Measurements from ENCODE around the gene SHROOM2. TPM values are rescaled to one million over a fixed set of nuclear protein-coding genes. Genes with fewer than 3 reads are reported as not detected.

The SHROOM2 gene
- total and polyA plus RNA-seq, 2 donors (not counting 1 experiment from before 2014, with no cell fraction given): under 0.01 to 6.3 TPM

DNA sequence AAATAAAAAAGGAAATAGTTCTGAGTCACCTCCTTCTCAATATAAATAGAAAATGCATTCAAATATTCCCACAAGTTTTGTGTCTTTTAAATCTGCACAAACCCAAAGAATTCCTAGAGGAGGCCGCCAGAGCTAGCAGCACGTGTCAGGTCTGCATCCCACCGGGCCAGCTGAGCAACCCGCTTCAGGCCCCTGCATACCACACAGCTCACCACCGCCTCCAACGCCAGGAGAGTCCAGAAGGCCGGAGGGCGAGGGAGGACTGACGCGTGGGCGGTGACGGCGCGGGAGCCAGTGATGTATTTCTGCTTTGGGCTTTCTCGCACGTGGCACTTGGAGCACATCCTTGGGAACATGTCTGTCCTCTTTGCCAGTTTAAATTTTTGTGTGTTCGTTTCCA, 119.1 kb downstream of the SHROOM2 start:
- DNase-seq (ENCODE audit: low read depth in 2 of 2): peak; percentile 60 to 92
- H3K9me3 ChIP-seq (ENCODE audit: control insufficient read depth, insufficient read depth, low read depth, low read length): no peaks in the 10 kb centered on the region
- H3K27ac ChIP-seq (ENCODE audit: insufficient read depth, low read length): peak overlapping the region; percentile 76
- no peaks in the 10 kb centered on the region for H3K79me2 ChIP-seq (ENCODE audit: control insufficient read depth, insufficient read depth, low read length)
- H3K4me2 ChIP-seq (ENCODE audit: extremely low read depth, insufficient read depth, low read length): no peak overlapping the region
- H2AFZ ChIP-seq (ENCODE audit: low read length): no peak overlapping the region
- no peaks in the 10 kb centered on the region for H4K20me1 ChIP-seq (ENCODE audit: control insufficient read depth, extremely low read depth, insufficient read depth, low read length)
- no peaks in the 10 kb centered on the region for H3K27me3 ChIP-seq (ENCODE audit: control insufficient read depth, insufficient read depth, low read length)
- no peak overlapping the region for H3K4me3 ChIP-seq (replicated peaks in 1 of 4; ENCODE audit: control extremely low read depth in 1 of 4, insufficient read depth in 1 of 4, low read depth in 3 of 4, low read length in 4 of 4)
- H3K36me3 ChIP-seq (ENCODE audit: control insufficient read depth, insufficient read depth, low read length): no peaks in the 10 kb centered on the region
- H3K9ac ChIP-seq (ENCODE audit: insufficient read depth, low read length): peak overlapping the region; percentile 30
- peaks cover 5% of the 10 kb centered on the region for H3K4me1 ChIP-seq (ENCODE audit: control insufficient read depth, extremely low read depth, insufficient read depth, low read length)
- TF ChIP-seq, protein P1, sequence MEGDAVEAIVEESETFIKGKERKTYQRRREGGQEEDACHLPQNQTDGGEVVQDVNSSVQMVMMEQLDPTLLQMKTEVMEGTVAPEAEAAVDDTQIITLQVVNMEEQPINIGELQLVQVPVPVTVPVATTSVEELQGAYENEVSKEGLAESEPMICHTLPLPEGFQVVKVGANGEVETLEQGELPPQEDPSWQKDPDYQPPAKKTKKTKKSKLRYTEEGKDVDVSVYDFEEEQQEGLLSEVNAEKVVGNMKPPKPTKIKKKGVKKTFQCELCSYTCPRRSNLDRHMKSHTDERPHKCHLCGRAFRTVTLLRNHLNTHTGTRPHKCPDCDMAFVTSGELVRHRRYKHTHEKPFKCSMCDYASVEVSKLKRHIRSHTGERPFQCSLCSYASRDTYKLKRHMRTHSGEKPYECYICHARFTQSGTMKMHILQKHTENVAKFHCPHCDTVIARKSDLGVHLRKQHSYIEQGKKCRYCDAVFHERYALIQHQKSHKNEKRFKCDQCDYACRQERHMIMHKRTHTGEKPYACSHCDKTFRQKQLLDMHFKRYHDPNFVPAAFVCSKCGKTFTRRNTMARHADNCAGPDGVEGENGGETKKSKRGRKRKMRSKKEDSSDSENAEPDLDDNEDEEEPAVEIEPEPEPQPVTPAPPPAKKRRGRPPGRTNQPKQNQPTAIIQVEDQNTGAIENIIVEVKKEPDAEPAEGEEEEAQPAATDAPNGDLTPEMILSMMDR (conservative IDR thresholded peaks at IDR 0.05 in 1 of 2, IDR thresholded peaks at IDR 0.05 in 1 of 2; ENCODE audit: low read depth in 1 of 2, low read length in 2 of 2): no peak
- TF ChIP-seq EZH2 (IDR thresholded peaks at IDR 0.05; ENCODE audit: low read length, missing control alignments): no peak

DNA sequence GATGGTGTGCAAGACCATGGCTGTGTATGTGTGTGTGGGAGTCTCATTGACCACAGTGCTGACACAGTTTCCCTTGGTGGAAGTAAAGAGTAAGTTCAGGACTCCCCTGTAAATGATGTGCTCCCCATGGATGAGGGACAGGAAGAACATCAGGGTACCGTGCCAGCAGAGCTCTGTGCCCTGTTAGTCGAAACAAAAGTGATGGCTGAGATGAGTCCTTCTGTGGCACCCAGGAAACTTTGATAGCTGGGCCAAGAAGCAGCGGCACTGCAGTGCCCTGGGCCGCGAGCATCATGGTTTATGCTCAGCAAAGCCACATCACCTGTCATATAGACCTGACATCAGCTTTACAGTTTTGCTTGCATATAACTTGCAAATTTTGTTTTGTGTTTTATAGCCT, 119.5 kb downstream of the SHROOM2 start:
- peak overlapping the region; percentile 30 for H3K9ac ChIP-seq (ENCODE audit: insufficient read depth, low read length)
- H3K36me3 ChIP-seq (ENCODE audit: control insufficient read depth, insufficient read depth, low read length): no peaks in the 10 kb centered on the region
- no peak overlapping the region for H2AFZ ChIP-seq (ENCODE audit: low read length)
- peak overlapping the region; percentile 76 for H3K27ac ChIP-seq (ENCODE audit: insufficient read depth, low read length)
- H3K4me1 ChIP-seq (ENCODE audit: control insufficient read depth, extremely low read depth, insufficient read depth, low read length): peaks cover 5% of the 10 kb centered on the region
- no peak overlapping the region for H3K4me2 ChIP-seq (ENCODE audit: extremely low read depth, insufficient read depth, low read length)
- TF ChIP-seq, protein P1 (conservative IDR thresholded peaks at IDR 0.05 in 1 of 2, IDR thresholded peaks at IDR 0.05 in 1 of 2; ENCODE audit: low read depth in 1 of 2, low read length in 2 of 2): no peak
- no peak for TF ChIP-seq EZH2 (IDR thresholded peaks at IDR 0.05; ENCODE audit: low read length, missing control alignments)
- no peak for DNase-seq (ENCODE audit: low read depth in 2 of 2)
- H3K9me3 ChIP-seq (ENCODE audit: control insufficient read depth, insufficient read depth, low read depth, low read length): no peaks in the 10 kb centered on the region
- H3K4me3 ChIP-seq (replicated peaks in 1 of 4; ENCODE audit: control extremely low read depth in 1 of 4, insufficient read depth in 1 of 4, low read depth in 3 of 4, low read length in 4 of 4): no peak overlapping the region
- H3K27me3 ChIP-seq (ENCODE audit: control insufficient read depth, insufficient read depth, low read length): no peaks in the 10 kb centered on the region
- no peaks in the 10 kb centered on the region for H3K79me2 ChIP-seq (ENCODE audit: control insufficient read depth, insufficient read depth, low read length)
- H4K20me1 ChIP-seq (ENCODE audit: control insufficient read depth, extremely low read depth, insufficient read depth, low read length): no peaks in the 10 kb centered on the region

DNA sequence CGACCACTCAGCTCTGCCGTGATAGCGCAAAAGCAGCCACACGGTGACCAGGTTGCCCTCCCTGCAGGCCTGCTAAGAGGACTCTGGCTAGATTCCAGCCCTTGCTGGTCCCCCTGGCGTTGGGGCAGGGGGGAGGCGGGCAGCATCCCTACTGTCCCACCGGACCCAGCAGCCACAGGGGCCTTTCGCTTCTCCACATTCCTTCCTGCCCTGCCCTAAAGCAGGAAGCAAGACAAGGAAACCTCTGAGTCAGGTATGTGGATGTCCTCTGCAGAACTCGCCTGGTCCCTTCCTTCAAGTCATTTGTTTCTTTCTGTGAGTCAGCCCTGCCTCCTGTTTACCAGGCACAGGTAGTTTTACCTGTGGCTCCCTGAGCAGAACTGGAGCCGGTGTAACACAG, 120.7 kb downstream of the SHROOM2 start:
- TF ChIP-seq EZH2 (IDR thresholded peaks at IDR 0.05; ENCODE audit: low read length, missing control alignments): no peak
- TF ChIP-seq, protein P1 (conservative IDR thresholded peaks at IDR 0.05 in 1 of 2, IDR thresholded peaks at IDR 0.05 in 1 of 2; ENCODE audit: low read depth in 1 of 2, low read length in 2 of 2): no peak
- Histone ChIP-seq H3K79me2 (ENCODE audit: control insufficient read depth, insufficient read depth, low read length) (no peaks in the 10 kb centered on the region), H4K20me1 (ENCODE audit: control insufficient read depth, extremely low read depth, insufficient read depth, low read length) (no peaks in the 10 kb centered on the region), H3K4me1 (ENCODE audit: control insufficient read depth, extremely low read depth, insufficient read depth, low read length) (peaks cover 7% of the 10 kb centered on the region), H3K9ac (ENCODE audit: insufficient read depth, low read length) (no peak overlapping the region), H3K27me3 (ENCODE audit: control insufficient read depth, insufficient read depth, low read length) (no peaks in the 10 kb centered on the region), H3K4me3 (replicated peaks in 1 of 4; ENCODE audit: control extremely low read depth in 1 of 4, insufficient read depth in 1 of 4, low read depth in 3 of 4, low read length in 4 of 4) (no peak overlapping the region), H2AFZ (ENCODE audit: low read length) (no peak overlapping the region), H3K4me2 (ENCODE audit: extremely low read depth, insufficient read depth, low read length) (no peak overlapping the region), H3K27ac (ENCODE audit: insufficient read depth, low read length) (no peak overlapping the region), H3K9me3 (ENCODE audit: control insufficient read depth, insufficient read depth, low read depth, low read length) (no peaks in the 10 kb centered on the region), H3K36me3 (ENCODE audit: control insufficient read depth, insufficient read depth, low read length) (no peaks in the 10 kb centered on the region)
- DNase-seq (ENCODE audit: low read depth in 2 of 2): no peak
